Upper lobe of right lung (tissue), 1 donor: Measurements from ENCODE around the gene GYS1. TPM values are rescaled to one million over a fixed set of nuclear protein-coding genes. Genes with fewer than 3 reads are reported as not detected.
"Not testable (repeated sequence)": the region's sequence is repeated elsewhere in the genome, so short reads cannot be mapped to it uniquely, and the experiment has no call there.

Experiments
- ATAC-seq: fragments of 200-7000 bp; cut with Tn5 transposase; one replicate; pipeline ENCODE4 v1.9.1; 2020; ENCODE audit warnings: mild to moderate bottlenecking, moderate library complexity
- DNase-seq: peaks from one replicate; pipeline ENCODE4 v3.0.0-alpha.2; 2020
- H3K27ac ChIP-seq: fragments of 200-600 bp; one replicate; pipeline ENCODE4 v1.8.0; 2022
- H3K27me3 ChIP-seq: fragments of 200-600 bp; one replicate; pipeline ENCODE4 v1.8.0; 2022; ENCODE audit warnings: mild to moderate bottlenecking
- H3K36me3 ChIP-seq: fragments of 200-600 bp; one replicate; pipeline ENCODE4 v1.8.0; 2022
- H3K4me1 ChIP-seq: fragments of 200-600 bp; one replicate; pipeline ENCODE4 v1.8.0; 2022
- H3K4me3 ChIP-seq: fragments of 200-600 bp; one replicate; pipeline ENCODE4 v1.8.0; 2022; ENCODE audit warnings: mild to moderate bottlenecking
- H3K9me3 ChIP-seq: fragments of 200-600 bp; one replicate; pipeline ENCODE4 v1.8.0; 2022
- CTCF ChIP-seq: fragments of 200-600 bp; IDR thresholded peaks from one replicate; pipeline ENCODE4 v1.8.0; 2022; ENCODE audit warnings: antibody characterized with exemption
- intact Hi-C: fragments of 100-400 bp; cut with DNase I; formaldehyde crosslinking; loops from one replicate; pipeline ENCODE4 v1.11.0; 2022
- total RNA-seq: library from RNA; stranded (reverse); fragmentation: NEBNext Ultra II Directional; extraction: Animal tissue kit (Norgen Biotek cat#: 25700); gene quantifications from one replicate; pipeline ENCODE4 v1.2.1, GENCODE V29; 2021
- donor health status: DM: no; HTN: yes; CAD: no; lungs with severe emphysema.

GYS1 gene
- total RNA-seq, 1 donor from 2014 or later = 35.1 TPM

GRCh38 chr19:48926909-48927308 is 66.2 kb downstream of the GYS1 start:
- Histone ChIP-seq H3K27ac (peak overlapping the region; percentile 74), H3K27me3 (no peaks in the 10 kb centered on the region), H3K4me3 (peak overlapping the region; percentile 21), H3K36me3 (peaks cover 12% of the 10 kb centered on the region), H3K4me1 (peaks cover 6% of the 10 kb centered on the region), H3K9me3 (no peaks in the 10 kb centered on the region)
- DNase-seq = peak; percentile 81
- peak; percentile 81 for ATAC-seq
- intact Hi-C loops = no loop called here
- no peak for TF ChIP-seq CTCF

- DNase-seq, H3K4me3 ChIP-seq, H3K27me3 ChIP-seq, intact Hi-C loops, H3K9me3 ChIP-seq, ATAC-seq, H3K4me1 ChIP-seq: not testable (repeated sequence)
- H3K27ac ChIP-seq = peak overlapping the region; percentile 56
- H3K36me3 ChIP-seq = peaks cover 22% of the 10 kb centered on the region
Measured at GRCh38 chr19:48925890-48926289, 67.2 kb downstream of the GYS1 start.

- ATAC-seq (no peak), DNase-seq (peak; percentile 65)
- intact Hi-C loops = no loop called here
- Histone ChIP-seq H3K4me1 (peaks cover 6% of the 10 kb centered on the region), H3K4me3 (no peak overlapping the region), H3K9me3 (no peaks in the 10 kb centered on the region), H3K27ac (no peak overlapping the region), H3K36me3 (peaks cover 25% of the 10 kb centered on the region), H3K27me3 (no peaks in the 10 kb centered on the region)
- no peak for TF ChIP-seq CTCF
Measured at GRCh38 chr19:48925240-48925843, 67.8 kb downstream of the GYS1 start.

- Histone ChIP-seq H3K4me1 (peaks cover 6% of the 10 kb centered on the region), H3K9me3 (no peaks in the 10 kb centered on the region), H3K4me3 (no peak overlapping the region), H3K27me3 (no peaks in the 10 kb centered on the region), H3K36me3 (peaks cover 51% of the 10 kb centered on the region), H3K27ac (no peak overlapping the region)
- ATAC-seq = no peak
- no peak for TF ChIP-seq CTCF
- DNase-seq = no peak
- intact Hi-C loops = no loop called here
Measured at GRCh38 chr19:48922548-48923490, 70.3 kb downstream of the GYS1 start.

- H3K9me3 ChIP-seq = no peaks in the 10 kb centered on the region
- H3K4me3 ChIP-seq = no peak overlapping the region
- no peak for TF ChIP-seq CTCF
- no peak for ATAC-seq
- H3K36me3 ChIP-seq = peaks cover 52% of the 10 kb centered on the region
- no peaks in the 10 kb centered on the region for H3K27me3 ChIP-seq
- H3K4me1 ChIP-seq = peaks cover 3% of the 10 kb centered on the region
- intact Hi-C loops = no loop called here
- no peak for DNase-seq
- no peak overlapping the region for H3K27ac ChIP-seq
Measured at GRCh38 chr19:48921721-48922500, 71.2 kb downstream of the GYS1 start.
